ENCODE measurements around the gene SARS1.
A peak's percentile ranks its signal among the peaks of the same experiment; 100 is the strongest.

The SARS1 gene

GRCh38 chr1:109192433-109192832 lies 21.3 kb upstream of the SARS1 start:
- no peak for TF ChIP-seq CTCF (IDR thresholded peaks at IDR 0.05; ENCODE audit: extremely low read depth, insufficient read depth, missing control alignments)
- in situ Hi-C loops (cut with MboI; ENCODE audit: low pct_unique_long_range_greater_than_20kb, low sequenced_read_pairs, unreplicated experiment), result no loop called here
- DNase-seq (ENCODE audit: low spot score), result no peak

GRCh38 chr1:109193653-109194590 lies 19.8 kb upstream of the SARS1 start:
- peak; percentile 82 for TF ChIP-seq CTCF (IDR thresholded peaks at IDR 0.05; ENCODE audit: extremely low read depth, insufficient read depth, missing control alignments)
- DNase-seq (ENCODE audit: low spot score), result peak; percentile 76
- in situ Hi-C loops (cut with MboI; ENCODE audit: low pct_unique_long_range_greater_than_20kb, low sequenced_read_pairs, unreplicated experiment), result no loop called here

- in situ Hi-C loops (cut with MboI; ENCODE audit: low pct_unique_long_range_greater_than_20kb, low sequenced_read_pairs, unreplicated experiment), result no loop called here
- no peak for DNase-seq (ENCODE audit: low spot score)
- TF ChIP-seq CTCF (IDR thresholded peaks at IDR 0.05; ENCODE audit: extremely low read depth, insufficient read depth, missing control alignments), result no peak
These were observed 16.3 kb upstream of the SARS1 start for GRCh38 chr1:109197158-109198042.

DNA sequence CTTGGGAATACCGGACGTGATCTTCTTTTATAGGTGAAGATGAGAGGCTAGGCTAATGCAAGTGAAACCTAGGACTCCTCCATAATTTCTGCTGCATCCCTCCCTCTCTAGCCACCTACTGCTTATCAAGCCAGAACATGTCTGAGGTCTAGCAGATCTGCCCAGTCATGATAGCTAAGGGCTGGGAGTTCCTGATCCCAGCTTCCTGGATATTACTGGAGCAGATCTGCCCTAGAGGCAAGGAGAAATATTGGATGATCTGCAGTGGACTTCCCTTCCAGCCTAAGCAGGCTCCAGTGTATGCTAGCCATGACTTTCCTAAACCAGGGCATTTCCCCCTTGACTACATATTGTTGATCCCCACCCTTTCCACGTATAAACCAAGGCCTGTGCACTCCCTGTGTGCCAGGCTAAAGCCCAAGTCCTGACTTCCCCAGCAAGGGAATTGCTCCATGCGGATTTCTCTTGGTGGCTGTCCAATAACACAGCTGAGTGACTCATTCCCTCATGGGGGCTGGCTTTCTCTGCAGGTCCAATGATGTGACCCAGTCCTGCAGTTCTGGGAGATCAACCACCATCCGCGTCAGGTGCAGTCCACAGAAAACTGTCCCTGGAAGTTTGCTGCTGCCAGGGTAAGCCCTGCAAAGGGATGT lies 15.5 kb upstream of the SARS1 start:
- in situ Hi-C loops (cut with MboI; ENCODE audit: low pct_unique_long_range_greater_than_20kb, low sequenced_read_pairs, unreplicated experiment), result no loop called here
- no peak for DNase-seq (ENCODE audit: low spot score)
- TF ChIP-seq CTCF (IDR thresholded peaks at IDR 0.05; ENCODE audit: extremely low read depth, insufficient read depth, missing control alignments), result no peak

DNA sequence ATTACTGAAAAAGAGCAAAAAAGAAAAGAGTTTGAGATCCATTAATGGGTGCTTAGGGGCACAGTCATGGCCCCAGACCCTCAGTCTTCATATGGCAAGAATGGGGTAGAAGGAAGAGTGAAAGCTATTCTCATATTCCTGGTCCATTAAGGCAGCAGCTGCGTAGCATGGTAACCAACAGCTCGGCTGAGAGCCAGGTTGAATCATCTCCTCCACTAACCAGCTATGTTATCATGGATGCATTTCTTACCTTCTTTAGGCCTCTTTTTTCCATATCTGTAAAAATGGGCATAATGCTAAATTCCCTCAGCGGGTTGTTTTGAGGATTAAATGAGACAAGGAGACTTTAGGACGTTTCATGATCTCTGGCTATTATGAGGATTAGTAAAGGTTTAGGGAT lies 15.0 kb upstream of the SARS1 start:
- DNase-seq (ENCODE audit: low spot score), result no peak
- TF ChIP-seq CTCF (IDR thresholded peaks at IDR 0.05; ENCODE audit: extremely low read depth, insufficient read depth, missing control alignments), result no peak
- in situ Hi-C loops (cut with MboI; ENCODE audit: low pct_unique_long_range_greater_than_20kb, low sequenced_read_pairs, unreplicated experiment), result no loop called here

DNA sequence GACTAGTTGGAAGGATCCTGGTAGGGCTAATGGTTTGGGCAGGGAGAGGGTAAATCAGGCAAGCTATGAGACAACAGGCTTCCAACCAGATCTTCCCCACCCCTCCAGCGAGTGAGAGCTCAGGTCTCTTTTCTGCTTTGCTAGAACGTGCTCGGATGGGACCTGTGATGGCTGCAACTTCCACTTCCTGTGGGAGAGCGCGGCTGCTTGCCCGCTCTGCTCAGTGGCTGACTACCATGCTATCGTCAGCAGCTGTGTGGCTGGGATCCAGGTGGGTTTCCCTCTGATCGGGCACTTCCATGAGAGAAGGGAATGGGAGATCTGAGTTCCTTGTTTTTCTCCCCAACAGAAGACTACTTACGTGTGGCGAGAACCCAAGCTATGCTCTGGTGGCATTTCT lies 14.0 kb upstream of the SARS1 start:
- no peak for DNase-seq (ENCODE audit: low spot score)
- TF ChIP-seq CTCF (IDR thresholded peaks at IDR 0.05; ENCODE audit: extremely low read depth, insufficient read depth, missing control alignments), result no peak
- in situ Hi-C loops (cut with MboI; ENCODE audit: low pct_unique_long_range_greater_than_20kb, low sequenced_read_pairs, unreplicated experiment), result no loop called here
